ENCODE results near the gene FAM171A2.
"Not testable (repeated sequence)": the region's sequence is repeated elsewhere in the genome, so short reads cannot be mapped to it uniquely, and the experiment has no call there.

FAM171A2 gene

DNA sequence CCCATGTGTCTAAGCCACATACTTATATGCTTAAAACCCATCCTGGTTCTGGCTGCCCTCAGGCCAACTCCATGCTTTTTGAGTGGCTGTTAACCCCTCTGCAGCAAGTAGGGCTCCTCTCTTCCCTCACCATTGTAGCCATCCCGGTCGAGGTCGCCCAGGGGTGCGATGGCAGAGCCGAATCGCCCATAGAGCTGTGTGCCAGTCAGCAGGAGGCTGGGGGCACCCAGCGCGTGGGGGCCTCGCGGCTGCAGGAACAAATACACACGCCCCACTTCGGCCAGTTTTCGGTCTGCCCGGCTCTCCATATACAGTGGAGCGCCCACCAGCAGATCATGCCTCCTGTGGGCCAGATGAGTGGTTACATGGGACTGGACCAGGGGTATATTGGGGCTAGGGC lies 19.7 kb upstream of the FAM171A2 start:
- no peak for DNase-seq

DNA sequence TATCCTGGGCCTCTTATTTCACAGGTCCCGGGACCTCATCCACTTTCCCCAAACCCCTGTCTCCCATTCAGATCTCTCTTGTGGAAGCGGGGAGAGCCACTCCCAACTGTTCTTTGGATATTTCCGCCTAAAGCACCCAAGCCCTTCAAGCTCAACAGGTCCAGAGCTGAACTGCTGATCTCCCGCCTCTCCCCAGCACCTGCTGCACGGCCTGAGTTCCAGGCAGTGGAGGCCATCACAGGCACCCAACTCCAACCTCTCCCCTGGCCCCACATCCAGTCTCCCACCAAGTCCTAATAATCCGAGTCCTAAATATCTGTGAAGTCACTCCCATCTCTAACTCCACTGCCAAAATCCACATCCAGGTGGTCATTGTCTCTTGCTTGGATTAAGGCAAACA lies 19.3 kb upstream of the FAM171A2 start:
- DNase-seq, result no peak

DNA sequence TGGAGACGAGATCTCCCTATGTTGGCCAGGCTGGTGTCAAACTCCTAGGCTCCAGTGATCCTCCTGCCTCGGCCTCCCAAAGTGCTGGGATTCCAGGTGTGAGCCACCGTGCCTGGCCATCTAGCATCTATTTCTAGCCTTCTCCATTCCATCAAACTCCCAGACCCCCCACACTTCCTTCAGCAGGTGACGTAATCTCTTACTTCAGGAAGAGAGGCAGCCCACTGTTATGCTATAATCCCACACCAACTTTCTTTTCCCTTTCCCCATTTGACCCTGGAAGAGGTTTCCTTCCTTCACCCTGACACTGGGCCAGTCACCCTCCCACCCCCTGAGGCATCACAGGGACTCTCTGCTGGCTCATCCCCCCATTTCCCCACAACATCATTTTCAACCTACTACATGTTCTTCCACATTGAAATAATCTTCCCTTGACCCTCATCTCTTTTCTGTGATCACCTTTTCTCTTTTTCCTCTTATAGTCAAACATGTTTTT lies 18.2 kb upstream of the FAM171A2 start:
- DNase-seq, result no peak

DNA sequence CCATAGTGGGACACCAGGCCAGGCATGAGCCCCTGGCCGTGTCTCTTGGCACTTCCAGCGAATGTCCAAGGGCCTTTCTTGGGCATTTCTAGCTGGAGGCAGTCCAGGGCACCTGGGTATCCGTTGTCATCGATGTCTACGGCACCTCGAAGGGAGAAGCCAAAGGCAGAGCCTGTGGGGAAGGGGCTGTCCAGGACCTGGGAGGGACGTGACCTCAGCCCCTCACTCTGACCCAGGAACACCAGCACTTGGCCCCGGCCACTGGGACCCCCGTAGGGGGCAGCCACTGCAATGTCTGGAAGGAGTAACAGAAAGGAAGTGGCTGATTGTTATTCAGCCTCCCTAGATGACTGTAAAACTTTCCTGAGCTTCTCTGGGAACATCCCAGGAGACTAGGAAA lies 17.1 kb upstream of the FAM171A2 start:
- DNase-seq, result no peak

DNA sequence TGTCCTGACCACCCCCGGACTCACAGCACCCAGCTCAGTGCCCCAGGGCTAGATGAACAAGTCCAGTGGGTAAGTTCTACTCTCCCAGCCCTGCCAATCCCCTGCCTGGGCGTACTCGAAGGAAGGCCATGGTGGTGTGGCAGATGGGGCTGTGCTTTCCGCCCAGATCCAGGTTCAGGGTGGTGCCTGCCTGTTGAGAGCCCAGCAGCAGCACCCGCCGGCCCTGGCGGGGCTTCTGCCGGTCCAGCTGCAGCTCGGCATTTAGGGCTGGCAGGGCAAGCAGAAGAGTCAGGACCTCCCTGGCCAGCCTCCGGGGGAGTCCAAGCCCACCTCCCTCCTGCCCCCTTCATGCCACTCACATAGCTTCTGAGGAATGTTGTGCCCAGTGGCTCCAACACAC lies 16.2 kb upstream of the FAM171A2 start:
- DNase-seq, result no peak

DNA sequence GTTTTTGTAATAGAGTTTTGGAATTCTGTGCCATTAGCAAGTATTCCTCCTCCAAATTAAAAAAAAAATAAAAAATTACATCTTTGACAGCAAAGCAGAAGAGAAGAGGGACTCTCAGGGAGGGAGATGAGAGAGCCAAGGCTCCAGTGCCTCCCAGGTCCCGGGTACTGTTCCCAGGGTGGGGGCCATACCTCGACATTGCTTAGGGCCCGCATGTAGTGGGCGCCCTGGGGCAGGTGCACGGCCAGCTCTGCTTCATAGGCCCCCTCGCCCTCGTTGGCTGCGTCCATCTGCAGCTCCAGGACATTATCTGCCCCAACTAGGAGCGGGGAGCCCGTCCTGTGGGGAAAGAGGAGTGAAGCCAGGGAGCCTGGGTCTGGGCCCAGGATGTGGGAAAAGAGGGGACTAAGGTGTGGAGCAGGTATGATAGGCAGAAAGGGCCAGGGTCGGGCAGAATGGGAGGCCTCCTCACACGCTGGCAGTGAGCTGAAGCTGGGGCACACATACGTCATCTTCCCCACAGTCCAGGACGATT lies 14.6 kb upstream of the FAM171A2 start:
- no peak for DNase-seq

DNA sequence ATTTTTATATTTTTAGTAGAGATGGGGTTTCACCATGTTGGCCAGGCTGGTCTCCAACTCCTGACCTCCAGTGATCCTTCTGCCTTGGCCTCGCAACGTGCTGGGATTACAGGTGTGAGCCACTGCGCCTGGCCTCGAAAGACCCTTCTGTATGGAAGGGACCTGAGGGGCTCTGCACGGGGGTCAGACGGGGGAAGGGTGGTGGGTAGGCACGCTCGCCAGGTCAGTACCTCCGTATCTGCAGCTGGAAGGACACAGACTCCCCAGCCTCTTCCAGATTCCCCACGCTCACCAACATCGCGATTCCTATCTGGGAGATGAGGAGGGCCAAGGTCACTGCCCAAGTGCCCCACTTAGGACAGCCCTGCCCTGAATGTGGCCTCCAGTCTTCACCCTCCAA lies 13.1 kb upstream of the FAM171A2 start:
- no peak for DNase-seq

DNA sequence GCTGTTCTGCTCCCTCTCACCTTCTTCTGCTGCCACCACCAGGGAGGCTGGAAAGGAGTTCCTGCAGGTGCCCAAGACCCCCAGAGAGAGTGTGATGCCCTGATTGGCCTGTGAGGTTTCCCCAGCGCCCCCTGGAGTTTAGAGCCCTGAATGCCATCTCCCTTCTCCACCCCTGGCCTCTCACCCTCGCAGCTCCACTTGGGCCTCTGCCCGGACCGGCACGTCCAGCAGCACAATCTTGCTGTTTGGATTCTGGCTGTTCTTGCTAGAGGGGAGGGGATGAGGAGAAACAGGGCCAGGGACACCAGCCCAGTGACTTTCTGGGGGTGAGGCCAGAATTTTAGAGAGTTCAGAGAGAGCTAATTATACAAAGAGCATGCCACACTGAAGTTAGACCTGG lies 12.5 kb upstream of the FAM171A2 start:
- no peak for DNase-seq

DNA sequence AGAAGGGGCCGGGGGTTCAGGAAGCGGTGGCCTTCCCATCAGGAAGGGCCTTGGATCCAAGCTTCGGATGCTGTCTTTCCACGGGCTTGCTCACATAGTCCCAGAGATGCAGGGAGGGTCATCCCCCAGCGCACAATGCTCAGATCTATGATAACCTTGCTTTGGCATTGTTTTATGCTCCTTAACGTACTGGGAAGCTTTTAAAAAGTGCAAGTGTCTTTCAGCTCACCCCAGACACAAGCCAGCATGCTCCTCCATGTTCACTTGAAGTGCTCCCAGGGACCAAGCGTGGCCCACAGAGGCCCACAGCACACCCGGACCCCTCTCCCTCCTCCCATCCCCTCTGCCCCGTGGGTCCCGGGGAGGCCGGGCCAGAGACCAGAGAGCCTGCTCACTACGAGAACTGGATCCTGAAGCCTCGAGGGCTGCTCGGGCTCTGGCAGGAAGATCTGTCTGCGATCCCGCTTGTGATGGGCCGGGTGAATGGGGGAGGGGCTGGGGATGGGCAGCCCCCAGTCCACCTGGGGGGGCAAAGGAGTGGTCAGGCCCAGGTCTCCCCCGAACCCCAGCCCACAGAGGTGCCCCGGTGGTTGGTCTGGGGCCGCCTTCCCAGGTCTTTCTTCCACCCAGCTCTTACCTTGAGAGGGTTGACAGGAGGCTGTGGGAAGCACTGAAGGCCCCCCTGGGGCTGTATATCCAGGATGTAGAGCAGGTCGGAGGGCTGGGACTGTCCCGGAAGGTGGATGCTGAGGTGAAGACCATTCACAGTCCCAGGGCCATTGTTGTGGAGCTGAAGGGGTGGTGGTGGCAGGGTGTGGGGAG lies 11.8 kb upstream of the FAM171A2 start:
- no peak for DNase-seq

DNA sequence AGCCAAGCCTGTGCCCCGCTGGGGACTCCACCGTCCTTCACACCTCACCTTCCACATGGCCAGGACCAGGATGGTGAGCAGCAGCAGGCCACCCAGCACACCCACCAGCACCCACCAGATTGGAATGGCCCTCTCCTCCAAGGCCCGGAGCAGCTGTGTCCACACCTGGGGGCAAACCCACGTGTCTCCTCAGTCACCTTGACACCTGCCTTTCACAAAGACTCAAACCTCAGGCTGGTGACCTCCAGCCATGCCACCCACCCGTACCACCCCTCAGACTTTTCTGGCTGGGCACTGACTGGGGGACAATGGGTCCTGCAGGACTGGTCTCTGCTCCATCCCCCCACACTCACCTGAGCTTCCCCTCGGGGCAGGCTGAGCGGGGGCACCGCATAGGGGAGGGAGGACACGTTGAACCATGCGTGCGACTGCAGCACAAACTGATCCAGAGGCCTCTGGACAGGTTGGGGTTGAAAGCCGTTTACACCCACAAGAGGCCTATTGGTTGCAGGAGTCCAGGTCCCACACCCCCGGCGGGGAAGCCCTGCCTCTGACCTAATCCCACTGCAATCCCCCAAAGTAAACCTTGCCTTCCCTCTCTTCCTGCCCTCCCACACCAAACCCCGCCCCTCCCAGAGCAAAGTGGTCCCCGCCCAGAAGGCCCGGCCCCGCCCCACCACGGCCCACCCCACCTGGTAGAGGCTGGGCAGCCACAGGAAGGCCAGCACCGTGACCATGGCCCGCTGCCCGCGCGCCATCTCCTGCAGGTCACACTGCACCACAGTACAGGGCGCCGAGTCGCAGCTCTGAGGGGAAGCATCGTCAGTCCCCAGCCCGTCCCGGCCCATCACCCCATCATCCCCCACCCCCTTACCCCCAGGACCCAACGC lies 10.9 kb upstream of the FAM171A2 start:
- no peak for DNase-seq

DNA sequence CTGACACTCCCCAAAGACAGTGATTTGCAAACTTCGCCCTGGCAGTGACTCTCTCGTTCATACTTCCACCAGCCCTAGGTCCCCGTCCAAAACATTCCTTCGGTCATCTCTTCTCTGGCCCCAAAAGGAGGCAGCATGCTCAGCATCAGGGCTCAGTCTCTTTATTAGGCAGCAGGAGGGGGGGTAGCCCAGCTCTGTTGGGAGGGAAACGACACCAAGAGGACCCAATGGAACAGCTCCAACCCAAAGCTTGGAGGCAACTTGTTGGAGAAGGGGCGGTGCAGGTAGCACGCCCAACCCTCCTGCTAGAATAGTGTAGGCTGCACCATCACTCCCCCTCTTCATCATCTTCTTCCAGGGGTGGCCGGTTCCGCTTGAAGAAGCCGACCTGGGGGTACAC lies 8.4 kb upstream of the FAM171A2 start:
- DNase-seq, result no peak

DNA sequence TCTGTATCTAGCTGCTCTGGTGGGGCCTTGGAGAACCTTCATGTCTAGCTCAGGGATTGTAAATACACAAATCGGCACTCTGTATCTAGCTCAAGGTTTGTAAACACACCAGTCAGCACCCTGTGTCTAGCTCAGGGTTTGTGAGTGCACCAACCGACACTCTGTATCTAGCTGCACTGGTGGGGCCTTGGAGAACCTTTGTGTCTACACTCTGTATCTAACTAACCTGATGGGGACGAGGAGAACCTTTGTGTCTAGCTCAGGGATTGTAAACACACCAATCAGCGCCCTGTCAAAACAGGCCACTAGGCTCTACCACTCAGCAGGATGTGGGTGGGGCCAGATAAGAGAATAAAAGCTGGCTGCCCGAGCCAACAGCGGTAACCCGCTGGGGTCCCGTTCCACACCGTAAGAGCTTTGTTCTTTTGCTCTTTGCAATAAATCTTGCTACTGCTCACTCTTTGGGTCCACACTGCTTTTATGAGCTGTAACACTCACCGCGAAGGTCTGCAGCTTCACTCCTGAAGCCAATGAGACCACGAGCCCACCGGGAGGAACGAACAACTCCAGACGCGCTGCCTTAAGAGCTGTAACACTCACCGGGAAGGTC lies 5.9 kb upstream of the FAM171A2 start:
- DNase-seq, result not testable (repeated sequence)

DNA sequence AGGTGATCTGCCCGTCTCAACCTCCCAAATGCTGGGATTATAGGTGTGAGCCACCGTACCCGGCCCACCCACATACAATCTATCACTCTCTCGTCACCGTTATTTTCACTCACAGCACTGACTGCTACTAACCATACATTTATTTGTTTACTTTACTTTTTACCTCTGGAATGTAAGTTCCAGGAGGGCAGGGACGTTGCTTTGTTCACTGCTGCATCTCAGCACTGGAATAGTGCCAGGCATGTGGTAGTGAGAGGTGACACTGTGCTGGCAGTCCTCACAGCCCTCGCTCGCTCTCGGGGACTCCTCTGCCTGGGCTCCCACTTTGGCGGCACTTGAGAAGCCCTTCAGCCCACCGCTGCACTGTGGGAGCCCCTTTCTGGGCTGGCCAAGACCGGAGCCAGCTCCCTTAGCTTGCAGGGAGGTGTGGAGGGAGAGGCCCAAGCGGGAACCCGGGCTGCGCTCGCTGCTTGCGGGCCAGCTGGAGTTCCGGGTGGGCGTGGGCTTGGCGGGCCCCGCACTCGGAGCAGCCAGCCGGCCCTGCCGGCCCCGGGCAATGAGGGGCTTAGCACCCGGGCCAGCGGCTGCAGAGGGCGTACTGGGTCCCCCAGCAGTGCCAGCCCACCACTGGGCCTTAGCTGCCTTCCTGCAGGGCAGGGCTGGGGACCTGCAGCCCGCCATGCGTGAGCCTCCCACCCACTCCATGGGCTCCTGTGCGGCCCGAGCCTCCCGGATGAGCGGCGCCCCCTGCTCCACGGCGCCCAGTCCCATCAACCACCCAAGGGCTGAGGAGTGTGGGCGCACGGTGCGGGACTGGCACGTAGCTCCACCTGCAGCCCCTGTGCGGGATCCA lies 5.0 kb upstream of the FAM171A2 start:
- DNase-seq, result not testable (repeated sequence)

DNA sequence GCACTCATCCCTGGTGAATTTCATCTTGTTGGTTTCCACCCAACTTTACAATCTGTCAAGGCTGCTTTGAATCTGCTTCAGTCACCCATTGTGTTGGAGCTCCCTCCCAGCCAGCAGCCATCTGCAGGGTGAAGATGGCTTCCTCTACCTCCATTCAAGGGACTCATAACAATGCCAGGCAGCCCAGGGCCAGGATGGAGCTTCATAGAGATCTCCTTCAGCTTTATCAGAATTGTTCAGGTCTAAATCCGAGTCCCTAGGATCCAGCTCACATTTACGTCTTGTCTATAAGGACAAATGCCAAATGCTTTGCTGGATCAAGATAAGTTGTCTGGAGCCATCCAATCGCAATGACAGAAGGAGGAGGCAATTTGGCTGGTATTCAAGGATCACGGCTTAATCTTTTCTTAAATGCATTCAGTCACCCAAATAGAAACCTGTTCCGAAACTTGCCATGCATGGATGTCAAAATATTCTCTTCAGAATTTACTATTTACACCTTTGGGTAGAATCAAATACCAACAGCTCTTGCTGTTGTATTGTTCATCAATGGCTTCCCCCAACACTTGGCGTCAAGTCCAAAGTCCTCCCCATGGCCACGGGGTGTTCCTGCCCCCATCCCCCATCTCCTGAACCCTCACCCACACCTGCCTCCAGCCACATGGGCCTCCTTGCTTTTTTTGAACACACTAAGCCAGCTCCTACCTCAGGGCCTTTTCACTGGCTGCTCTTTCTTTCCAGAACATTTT lies 3.8 kb upstream of the FAM171A2 start:
- DNase-seq, result no peak

DNA sequence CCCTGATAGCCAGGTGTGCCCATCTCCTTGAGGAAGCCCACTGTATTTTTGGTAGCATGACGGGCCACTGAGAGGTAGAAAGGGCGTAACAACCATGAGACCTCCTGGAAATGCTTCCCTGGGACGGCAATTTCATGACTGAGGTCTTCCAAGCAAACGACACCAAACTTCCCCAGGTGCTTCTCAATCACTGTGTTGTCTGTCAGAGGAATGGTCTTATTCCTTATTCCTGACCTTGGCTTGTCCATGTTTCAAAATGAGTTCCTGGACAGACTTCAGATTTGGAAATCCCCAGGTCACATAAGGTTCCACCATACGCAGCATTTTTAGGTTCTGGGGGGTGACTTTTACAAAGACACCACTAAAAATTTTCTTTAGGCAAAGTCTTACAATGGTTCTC lies 1.4 kb upstream of the FAM171A2 start:
- not testable (repeated sequence) for DNase-seq

DNA sequence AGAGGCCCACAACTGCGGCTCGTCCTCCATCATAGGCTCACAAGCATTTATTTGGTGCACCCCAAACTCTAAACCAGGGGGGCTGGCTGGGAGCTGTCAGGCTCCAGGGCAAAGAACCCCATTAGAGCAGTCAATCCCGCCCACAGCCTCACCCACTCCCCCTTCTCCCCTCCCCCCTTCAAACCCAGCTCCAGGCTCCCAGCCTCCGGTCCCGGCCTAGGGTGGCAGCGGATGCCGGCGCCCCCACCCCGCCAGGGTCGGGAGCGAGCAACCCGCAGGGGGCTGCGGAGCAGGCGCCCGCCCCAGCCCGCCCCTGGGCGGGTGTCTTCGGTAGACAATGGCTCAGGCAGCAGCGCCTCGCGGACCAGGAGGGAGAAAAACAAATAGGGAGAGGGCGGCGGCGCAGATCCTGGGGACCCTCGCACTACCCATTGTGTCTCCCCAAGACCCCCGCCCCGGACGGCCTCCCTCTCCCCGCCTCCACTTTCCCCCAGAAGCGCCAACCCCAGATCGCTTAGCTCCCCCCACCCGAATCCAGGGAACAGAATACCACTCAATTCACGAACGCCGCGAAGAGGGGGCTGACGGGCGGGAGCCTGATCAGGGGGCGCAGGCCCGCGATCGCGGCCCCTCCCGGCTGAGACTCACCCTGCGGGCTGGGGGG lies 572 bp downstream of the FAM171A2 start:
- no peak for DNase-seq

DNA sequence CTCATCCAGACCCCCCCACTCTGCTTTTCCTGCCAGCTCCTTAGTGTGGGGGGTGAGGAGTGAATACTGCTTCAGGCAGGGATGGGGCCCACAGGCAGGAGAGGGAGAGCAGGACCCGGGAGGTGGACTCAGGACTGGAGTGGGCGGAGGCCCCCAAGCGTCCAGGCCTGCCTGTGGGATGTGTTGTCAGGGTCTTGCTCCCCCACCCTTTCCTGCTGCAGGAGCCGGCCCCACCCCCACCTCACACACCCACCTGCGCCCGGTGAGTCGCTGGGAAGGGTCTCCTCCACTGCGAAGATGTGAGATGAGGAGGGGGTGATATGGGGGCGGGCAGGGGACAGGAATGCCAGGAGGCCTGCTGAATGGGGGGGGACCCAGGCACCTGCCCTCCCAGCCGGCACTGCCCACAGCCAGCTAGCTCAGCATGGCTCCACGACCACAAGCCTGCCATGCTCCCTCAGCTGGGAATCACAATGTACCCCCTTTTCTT lies 1.1 kb downstream of the FAM171A2 start:
- DNase-seq, result no peak

DNA sequence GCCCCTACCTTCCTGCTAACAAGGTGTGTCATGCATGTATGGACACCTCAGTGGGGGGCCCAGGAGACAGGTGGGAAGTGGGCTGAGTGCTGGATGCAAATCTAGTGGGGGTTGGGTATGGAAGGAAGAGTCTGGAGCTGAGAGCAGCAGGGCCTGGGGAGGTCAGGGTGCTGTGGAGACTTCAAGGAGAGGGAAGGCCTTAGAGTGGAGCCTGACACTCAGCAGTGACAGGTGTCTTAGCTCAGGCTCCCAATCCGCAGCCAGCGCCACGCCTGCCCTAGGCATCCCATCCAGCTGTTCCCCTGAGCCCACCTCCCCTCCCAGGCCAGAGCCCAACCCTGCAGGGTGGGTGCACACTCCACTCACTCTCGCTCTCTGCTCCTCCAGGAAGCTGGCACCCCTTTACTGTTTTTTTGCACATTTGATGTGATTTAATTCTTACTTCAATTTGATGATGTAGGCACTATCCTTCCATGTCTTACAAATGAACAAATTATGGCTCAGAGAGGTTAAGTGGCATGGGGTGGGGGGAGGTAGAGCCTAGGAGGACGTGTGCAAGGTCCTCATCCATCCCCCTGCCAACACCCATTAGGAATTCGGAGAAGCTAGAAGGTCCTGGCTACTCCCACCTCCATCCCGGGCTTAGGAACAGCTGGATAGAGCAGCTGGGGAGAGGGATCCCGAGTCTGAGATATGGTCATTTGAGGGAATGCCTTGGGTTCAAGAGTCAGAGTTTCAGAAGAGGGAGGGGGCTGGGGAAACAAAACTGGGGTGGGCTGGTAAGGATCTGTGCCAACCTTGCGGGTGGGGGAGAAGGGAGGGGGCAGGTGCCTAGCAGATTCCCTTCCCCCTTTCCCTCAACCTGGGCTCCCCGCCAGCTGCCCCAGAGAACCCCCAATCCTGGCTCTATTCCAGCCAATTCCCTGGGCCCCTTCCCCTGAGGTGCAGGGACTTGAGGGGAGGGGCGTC lies 2.1 kb downstream of the FAM171A2 start:
- no peak for DNase-seq

DNA sequence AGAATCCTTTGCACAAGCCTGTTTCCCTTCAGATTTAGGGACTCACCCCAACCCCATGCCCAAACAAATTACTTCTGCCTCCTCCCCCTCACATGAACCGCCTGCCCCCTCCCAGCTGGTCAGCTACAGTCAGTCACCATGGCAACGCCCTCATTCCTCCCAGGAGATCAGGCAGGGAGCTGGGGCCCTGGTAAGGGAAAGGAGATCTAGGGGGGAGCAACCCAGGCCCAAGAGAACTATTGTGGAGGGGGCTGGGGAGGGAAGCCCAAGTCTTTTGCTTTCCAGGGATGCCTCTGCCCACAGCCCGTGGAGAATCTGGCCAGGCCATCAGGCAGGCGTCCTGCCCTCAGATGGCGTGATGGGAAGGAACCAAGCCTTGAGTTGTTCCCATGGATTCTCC lies 2.8 kb downstream of the FAM171A2 start:
- no peak for DNase-seq

DNA sequence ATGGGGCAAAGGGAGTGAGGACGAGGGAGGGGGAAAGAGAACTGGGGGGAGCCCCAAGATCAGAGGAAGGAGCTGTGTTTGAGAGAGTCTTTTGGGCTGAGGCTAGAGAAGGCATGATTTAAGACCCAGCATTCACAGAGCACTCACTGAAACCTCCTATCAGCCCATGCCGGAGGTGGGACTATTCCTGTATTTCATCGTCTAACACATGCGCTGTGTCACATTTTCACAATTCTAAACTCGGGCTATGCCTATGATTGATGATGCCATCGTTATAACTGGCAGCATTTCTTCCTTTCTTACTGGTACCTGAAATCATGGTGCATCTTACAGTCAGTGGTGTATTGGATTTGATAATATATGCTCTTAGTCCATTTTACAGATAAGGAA lies 3.5 kb downstream of the FAM171A2 start:
- DNase-seq, result no peak

Data from stimulated activated CD4-positive, alpha-beta T cell treated with anti-CD3 and anti-CD28 coated beads, Interleukin-1b, Interleukin-23, amount 100 ng/mL, for 48 hours (primary cell).